Measurements from ENCODE around the gene C2CD4A.

DNA sequence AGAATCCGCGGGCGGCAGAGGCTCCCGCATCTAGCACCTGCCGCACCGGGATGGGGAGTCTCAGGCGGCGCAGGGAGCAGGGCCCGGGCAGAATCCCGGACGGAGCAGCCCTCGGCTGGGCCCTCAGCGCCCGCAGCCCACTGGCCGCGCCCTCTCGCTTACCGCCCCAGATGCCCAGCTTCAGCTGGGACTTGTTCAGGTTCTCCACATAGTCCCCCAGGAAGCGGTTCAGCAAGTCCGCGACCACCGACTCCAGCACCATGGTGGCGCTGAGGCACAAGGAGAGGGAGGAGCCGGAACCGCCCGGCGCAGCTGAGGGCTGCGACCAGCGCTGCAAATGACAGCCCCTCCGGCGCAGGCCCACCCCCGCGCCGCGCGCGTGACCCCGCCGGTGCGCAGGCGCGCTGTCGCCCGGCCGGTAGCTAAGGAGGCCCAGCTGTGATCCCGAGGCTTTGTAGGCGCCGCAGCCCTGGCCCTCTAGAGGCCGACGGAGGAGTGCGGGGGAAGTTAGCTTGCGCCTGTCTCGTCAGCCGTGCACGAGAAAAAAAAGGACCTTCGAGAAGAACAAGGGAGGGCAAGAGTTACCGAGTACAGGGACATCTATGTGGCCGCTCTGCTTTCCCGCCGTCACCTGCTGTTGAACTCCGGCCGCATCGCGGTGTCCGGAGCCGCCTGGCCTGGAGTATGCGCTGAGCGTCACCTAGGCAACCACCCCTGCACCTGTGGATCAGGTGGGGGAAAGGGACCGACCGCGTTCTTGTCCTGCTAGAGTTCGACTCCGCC is 6.5 kb upstream of the C2CD4A start, which contains the start of gene VPS13C:
- peak; percentile 68 for TF ChIP-seq CTCF (conservative IDR thresholded peaks at IDR 0.05; ENCODE audit: low read length)
- no peak for TF ChIP-seq EZH2phosphoT487 (IDR thresholded peaks at IDR 0.05; ENCODE audit: borderline replicate concordance)

All from Loucy (cell line).